Stimulated activated CD4-positive, alpha-beta T cell treated with anti-CD3 and anti-CD28 coated beads, Interleukin-4, amount 100 ng/mL, for 48 hours (primary cell): ENCODE data around the gene HMGB3.
"Not testable (repeated sequence)": the region's sequence is repeated elsewhere in the genome, so short reads cannot be mapped to it uniquely, and the experiment has no call there.

Experiments
- DNase-seq, 2 donors: peaks; one replicate each; pipeline ENCODE4 v3.0.0-alpha.2; 2020; ENCODE audit warnings: low read depth in 2 of 2

Gene HMGB3

DNA sequence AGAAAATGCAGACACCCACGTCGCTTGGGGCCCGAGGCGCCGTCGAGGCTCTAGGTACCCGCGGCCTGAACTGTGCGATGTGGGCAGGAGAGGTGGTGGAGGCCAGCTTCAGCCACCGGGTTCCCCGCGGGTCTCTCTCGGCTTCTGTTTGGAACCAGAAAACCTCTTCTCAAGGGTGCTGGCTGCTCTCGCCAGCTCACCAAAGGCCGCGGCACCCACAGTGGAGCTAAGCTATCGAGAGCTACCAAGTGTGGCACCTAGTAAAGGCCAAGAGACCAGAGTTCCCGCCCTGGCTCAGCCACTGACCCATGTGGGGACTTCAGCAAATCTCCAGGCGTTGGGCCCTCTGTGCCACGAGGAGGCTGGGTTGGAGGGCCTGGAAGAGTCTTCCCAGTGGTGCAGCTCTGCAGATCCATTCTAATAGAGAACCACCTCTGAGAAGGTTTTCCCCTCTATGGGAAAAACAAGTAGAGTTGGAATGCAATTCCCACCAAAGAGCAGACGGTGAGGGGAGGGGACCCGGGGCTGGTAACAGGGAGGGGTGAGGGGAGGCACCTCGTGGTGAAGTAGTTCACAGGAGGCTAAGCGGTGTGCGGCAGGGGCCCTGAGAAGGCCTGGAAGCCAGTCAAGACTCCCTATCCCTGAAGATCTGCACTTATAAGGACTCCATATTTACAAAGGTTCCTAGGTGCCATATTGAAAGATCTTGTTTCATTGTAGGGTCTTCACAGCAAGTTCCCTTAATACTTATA, 5.5 kb upstream of the HMGB3 start:
- DNase-seq = no peak

DNA sequence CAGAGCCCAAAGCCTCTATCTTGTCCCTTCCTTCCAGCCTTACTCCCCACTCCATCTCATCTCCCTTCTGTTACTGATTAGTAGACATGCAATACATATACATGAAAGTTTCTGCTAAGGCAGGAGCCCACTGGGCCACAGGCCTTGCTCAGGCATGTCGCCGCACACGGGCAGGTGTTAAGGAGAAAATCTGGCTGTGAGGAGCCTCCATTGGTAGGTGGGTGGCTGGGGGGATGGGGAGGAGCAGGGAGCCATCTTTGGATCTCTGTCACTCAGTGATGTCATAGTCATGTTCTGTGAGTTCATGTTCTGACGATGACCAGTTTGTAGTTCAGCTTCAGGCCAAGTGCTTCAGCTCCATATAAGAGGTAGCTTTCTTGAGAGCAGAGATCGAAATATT, 2.9 kb upstream of the HMGB3 start:
- no peak for DNase-seq

DNA sequence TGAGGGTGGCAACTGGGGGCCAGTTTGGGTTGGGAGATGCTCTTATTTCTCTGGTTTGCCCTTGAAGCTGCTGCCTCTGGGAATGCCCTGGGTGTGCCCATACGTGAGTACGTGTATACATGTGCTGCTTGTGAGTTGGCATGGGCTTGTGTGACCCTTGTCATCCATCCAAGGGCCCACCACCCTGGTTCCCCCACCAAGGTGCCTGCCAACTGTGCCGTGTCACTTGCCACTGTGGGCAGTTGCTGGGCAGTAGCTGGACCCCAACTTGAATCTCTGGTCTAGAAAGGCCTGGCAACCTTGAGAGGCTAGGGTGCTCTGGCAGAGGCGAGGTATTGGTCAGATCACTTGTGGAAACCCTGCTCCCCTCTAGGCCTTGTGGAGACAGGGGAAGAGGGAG, 2.4 kb upstream of the HMGB3 start:
- no peak for DNase-seq

DNA sequence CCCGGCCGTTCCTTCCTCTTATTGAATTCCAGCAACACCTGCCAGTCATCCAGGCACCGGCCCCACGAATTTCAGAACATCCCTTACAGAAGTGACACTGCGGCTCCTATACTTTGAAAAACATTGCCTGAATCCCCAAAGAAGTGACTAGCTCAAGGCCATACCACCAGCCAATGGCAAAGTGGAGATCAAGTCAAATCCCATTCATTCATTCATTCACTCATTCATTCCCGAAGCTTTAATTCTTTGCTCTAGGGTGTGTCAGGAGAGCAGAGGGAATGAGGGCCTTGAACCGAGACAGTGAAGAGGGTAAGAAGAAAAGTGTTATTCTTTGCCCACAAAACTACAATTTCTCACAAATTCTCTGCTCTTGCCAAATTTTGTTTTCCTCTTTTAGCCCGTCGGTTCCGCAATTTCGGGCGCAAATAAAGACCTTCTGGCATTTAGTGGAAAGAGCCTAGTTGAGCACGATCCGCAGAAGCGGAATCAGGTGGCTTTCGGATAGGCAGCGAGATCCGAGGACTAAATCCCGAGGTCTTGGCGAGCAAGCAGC, 824 bp upstream of the HMGB3 start:
- DNase-seq = no peak

DNA sequence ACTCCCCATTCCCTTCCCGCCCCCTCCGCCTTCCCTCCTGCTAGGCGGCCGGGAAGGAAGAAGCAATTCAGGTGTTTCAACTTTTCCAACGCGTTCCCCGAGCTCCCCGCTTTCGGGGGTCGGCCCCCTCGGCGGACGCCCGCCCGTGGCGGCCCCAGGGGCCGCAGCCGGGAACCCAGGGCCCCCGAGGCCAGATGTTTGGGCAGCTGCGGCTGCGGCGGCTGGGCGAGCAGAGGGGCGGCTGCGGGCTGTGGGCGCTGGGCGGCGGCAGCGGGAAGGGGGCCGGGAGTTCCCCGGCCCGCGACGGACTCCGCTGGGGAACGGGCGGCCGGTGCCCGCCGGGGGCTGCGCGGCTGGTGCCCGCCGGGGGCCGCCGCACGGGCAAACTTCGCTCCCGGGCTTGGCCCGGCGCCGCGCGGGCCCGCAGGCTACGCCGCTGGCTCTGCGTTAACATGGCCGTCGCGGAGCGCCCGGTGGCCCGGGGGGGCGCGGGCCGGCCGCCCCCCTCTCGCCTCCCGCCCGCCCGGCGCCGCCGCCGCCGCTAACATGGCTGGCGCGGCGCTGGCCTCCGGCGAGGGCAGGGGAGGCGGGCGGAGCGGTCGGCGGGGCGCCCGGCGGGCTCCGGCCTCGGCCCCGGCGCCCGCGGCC, 510 bp downstream of the HMGB3 start:
- DNase-seq = no peak

DNA sequence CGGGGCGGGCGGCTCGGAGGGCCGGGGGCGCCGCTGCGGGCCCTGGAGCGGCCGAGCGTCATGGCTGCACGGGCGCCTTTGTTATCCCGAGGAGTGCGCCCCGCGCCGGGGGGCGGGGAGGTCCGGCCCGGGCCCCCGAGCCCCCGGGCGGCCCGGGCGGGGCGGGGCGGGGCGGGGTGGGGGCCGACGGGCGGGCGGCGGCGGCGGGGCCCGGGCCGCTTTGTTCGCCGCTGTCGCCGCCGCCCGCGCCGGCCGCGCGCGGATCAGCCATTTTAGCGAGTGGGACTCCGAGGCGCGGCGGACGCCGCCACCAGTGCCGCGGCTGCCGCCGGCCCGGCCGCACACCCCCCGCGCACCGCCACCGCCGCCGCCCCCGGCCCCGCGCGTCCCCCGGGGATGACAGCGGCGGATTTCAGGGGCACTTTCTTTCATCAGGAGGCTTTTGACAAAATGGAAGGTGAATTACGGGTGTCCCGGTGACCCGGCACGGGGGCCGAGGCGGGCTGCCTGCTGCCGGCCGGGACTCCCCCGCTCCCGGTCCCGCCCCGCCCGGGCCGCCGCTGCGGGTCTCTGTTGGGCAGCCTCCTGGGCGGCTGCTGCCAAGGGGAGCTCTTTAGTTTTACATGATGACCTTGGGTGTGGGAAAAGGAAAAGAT, 1.2 kb downstream of the HMGB3 start:
- no peak for DNase-seq

DNA sequence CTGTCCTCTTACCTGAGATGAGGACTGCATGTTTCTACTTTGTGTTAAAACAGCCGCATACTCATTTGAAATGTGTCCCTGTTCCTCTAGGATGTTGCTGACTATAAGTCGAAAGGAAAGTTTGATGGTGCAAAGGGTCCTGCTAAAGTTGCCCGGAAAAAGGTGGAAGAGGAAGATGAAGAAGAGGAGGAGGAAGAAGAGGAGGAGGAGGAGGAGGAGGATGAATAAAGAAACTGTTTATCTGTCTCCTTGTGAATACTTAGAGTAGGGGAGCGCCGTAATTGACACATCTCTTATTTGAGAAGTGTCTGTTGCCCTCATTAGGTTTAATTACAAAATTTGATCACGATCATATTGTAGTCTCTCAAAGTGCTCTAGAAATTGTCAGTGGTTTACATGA, 4.6 kb downstream of the HMGB3 start:
- DNase-seq = not testable (repeated sequence)

DNA sequence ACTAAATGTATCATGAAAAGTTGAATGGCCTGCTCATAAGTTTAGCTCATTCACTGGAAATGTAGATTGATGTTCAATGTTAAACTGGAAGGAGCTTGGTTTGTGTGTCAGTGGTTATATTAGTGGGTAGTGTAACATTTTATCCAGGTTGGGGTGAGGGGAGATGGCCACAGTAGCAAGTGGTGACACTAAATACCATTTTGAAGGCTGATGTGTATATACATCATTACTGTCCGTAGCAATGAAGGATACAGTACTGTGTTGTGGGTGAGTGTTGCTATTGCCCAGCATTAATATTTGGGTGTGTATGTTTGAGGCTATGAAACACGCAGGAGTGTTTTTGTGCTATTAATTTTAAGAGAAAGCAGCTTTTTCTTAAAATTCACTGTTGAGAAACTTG, 6.3 kb downstream of the HMGB3 start:
- DNase-seq = no peak

DNA sequence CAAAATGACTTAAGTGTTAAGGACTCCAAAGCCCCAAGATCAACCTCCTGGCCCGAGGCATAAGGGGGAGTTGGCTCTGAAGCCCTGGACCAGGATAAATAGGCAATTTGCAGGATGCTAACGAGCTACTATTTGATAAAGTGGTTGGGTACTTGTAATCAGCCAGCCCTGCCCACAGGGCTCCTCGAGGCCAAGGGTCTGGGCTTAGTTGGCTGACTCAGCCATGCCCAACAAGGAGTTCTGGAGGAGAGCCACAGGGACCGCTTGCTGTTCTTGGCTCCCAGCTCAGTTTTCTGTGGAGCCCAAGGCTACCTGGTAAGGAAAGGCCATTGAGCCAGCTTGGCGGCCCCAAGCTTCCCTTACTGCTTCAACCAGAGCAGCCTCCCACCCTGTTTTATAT, 7.8 kb downstream of the HMGB3 start:
- DNase-seq = no peak

DNA sequence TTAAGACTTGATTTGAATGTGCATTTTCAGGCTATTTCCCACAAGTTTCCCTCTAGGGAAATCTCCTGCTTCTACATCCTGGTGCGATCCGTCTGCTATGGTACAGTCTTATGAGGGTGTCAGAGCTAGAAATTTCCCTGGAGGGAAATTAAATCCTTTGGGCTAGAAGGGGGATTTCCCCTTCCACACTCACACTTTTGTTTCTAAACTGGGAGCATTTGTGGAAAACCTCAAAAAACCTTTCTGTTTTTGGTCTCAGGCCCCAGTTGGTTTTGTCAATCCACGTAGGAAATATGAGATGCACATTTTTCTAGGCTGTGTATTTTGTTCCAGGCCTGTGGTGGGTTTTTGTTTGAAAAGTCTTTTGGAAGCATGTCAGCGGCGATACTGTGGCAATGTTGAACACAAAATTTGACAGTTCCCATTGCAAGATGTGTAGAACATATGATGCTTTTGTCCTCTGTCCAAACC, 17.8 kb downstream of the HMGB3 start:
- no peak for DNase-seq

DNA sequence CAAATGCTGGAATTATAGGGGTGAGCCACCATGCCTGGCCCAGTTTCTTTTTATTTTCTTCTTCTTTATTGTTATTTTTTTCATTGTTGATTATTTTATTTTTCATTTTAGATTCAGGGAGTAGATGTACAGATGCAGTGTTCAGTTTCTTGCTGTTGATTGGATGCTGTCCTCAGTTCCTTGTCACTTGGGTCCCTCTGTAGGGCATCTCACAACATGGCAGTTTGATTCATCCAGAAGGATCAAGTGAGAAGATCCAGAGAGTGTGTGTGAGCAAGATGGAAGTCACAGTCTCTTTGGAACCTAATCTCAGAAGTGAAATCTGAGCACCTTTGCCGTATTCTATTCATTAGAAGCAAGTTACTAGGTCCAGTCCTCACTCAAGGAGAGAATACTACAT, 20.9 kb downstream of the HMGB3 start:
- no peak for DNase-seq

DNA sequence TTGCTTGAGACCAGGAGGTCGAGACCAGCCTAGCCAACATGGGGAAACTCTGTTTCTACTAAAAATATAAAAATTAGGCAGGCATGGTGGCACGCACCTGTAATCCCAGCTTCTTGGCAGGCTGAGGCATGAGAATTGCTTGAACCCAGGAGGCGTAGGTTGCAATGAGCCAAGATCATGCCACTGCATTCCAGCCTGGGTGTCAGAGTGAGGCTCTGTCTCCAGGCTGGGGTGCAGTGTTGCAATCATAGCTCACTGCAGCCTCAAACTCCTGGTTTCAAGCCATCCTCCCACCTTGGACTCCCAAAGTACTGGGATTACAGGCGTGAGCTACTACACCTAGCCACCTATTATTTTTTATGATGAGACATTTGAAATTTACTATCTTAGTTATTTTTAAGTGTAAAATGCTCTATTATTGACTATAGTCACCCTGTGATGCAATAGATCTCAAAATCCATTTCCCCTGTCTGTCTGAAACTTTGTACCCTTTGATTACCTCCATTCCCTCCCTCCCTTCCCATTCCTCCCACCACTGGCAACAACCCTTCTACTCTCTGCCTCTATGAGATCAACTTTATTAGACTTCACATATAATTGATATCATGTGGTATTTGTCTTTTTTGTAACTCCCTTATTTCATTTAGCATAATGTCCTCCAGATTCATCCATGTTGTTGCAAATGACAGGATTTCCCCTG, 23.4 kb downstream of the HMGB3 start:
- DNase-seq = no peak

DNA sequence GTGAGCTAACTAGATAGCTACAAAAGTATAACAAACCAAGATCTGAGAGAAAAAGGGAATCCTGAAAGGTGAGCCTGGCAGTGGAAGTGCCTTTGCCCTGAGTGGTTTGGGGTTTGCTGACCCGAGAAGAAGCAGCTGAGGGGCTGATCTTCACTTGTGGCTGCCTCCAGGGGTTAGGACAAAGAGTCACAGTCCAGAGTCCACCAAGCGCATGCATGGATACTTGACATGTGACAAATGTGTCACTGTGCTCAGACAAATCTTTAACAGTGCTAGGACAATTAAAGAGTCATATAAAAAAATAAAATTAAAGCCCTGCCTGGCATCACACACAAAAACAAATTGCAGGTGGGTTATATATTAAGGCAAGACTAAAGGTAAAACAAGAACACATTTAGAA, 26.4 kb downstream of the HMGB3 start:
- no peak for DNase-seq

DNA sequence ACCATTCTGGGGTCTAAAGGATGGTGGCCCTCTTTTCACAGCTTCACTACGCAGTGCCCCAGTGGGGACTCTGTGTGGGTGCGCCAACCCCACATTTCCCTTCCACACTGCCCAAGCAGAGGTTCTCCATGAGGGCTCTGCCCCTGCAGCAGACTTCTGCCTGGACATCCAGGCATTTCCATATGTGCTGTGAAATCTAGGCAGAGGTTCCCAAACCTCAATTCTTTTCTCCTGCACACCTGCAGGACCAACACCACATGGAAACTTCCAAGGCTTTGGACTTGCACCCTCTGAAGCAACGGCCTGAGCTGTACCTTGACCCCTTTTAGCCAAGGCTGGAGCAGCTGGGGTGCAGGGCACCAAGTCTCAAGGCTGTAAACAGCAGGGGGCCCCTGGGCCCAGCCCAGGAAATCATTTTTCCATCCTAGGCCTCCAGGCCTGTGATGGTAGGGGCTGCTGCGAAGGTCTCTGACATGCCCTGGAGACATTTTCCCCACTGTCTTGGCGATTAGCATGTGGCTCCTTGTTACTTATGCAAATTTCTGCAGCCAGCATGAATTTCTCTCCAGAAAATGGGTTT, 30.1 kb downstream of the HMGB3 start:
- DNase-seq = no peak

DNA sequence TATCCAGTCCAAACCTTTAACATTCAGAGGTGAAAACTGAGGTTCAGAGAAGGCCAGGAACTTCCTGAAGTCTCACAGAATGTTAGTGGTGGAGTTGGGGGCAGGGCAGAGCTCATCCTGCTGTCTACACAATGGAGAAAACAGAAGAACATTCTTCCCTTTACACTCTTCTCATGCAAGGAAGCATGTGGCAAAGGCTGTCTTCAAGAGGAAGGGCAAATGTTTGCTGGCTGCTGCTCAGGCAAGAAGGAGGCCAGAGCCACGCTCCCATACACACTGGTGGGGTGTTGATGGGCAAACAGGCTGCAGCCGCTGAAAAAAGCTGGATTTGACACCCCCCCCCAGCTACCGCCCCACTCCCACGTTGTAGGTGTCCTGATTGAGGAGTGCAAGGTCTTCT, 32.5 kb downstream of the HMGB3 start:
- no peak for DNase-seq

DNA sequence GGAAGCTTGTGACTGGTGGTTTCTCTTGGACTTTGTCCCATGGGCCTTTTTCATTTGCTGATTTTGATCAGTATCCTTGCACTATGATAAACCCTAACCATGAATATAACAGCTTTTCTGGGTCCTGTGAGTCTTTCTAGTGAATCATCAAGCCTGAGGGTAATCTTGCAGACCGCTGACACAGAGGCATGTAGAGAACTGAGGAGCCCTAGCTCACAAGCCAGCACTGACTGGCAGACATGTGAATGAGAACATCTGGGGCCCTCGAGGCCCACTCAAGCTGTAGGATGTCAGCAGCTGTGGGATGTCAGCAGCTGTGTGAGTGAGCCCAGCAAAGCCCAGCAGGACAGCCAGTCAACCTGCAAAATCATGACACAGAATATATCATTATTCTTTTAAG, 36.7 kb downstream of the HMGB3 start:
- no peak for DNase-seq

DNA sequence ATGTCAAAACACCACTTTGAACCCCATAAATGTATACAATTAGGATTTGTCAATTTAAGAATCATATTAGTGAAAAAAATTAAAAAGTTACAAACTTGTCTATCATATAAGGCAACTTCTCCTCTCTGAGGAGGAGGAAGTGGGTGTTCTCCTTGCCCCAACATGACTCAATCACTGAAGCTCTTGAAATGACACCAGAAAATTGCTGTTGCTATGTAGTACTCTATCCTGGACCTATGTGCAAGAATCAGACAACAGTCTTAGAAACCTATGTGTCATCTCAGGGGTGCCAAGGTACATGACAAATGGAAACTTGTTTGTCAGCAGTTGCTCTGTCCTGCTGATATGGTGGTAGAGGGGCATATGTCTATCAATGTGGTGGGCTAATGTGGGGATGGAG, 47.7 kb downstream of the HMGB3 start:
- DNase-seq = no peak

DNA sequence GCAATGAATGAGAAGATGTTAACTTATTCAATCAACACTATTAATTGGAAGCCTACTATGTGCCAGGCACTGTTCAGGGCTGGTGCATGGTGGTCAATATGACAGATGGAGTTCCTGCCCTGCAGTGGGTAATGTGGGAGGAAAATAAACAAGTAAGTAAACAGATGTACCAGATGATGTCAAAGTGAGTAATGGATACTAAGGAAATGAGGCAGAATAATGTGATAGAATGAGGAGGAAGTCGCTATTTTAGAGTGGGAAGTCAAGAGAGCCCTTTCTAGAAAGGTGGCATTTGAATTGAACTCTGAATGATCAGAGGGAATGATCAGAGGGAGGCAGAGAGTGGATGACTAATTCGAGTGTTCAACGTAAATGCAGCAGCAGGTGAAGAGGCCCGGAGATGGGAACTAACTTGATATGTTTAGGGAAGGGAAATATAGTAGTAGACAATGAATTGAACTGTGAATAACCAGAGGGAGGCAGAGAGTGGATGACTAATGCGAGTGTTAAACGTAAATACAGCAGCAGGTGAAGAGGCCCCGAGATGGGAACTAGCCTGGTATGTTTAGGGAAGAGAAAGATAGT, 48.3 kb downstream of the HMGB3 start:
- no peak for DNase-seq

DNA sequence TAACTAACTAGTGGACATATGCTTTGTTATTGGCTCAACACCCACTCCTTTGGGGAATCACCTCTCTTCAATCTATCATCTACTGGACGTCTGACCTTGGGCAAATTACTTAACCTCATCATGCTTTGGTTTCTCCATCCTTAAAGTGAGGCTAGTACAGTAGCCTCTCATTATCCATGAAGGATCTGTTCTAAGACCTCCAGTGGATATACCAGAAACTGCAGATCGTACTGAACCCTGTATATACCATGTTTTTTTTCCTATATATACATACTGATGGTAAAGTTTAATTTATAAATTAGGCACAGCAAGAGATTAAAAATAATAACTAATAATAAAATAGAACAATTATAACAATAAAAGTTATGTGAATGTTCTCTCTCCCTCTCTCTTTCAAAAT, 56.2 kb downstream of the HMGB3 start:
- no peak for DNase-seq
